GM18519 (cell line): ENCODE results near the gene AHRR.

Experiments used
- ATAC-seq: cut with Tn5 transposase; IDR thresholded peaks from one replicate; pipeline ENCODE4 v1.9.1; 2021; ENCODE audit warnings: mild to moderate bottlenecking, moderate library complexity; ENCODE audit not compliant: unreplicated experiment, low FRiP score

Gene AHRR

DNA sequence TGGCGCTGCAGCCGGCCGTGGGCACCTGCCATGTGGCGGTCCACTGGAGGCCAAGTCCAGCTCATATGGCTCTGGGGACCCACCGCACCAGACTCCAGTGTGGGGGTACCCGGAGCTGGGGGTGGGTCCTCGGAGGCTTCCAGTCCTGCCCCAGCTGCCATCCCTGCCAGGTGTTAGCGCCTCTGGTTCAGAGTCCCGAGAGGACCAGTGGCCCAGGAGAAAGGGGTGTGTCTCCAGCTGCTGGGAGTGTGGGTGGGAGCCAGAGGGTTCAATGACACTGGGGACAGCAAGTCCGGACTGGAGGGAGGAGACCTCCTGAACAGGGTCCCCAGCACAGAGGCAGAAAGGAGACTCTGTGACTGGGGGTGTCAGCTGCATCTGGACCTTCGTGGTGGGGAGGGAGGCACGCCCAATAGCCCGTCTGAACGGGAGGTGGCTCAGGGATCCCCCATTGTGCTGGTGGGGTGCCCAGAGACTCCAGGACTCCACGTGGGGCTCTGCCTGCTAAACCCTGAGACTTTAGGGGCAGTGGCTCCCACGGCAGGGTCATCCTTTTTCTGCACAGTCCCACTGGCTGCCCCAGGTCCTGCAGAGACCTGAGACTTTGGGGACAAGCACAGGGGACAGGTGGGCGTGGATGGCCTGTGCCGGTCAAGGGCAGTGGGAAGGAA is 2.4 kb upstream of the AHRR start:
- no peak for ATAC-seq

DNA sequence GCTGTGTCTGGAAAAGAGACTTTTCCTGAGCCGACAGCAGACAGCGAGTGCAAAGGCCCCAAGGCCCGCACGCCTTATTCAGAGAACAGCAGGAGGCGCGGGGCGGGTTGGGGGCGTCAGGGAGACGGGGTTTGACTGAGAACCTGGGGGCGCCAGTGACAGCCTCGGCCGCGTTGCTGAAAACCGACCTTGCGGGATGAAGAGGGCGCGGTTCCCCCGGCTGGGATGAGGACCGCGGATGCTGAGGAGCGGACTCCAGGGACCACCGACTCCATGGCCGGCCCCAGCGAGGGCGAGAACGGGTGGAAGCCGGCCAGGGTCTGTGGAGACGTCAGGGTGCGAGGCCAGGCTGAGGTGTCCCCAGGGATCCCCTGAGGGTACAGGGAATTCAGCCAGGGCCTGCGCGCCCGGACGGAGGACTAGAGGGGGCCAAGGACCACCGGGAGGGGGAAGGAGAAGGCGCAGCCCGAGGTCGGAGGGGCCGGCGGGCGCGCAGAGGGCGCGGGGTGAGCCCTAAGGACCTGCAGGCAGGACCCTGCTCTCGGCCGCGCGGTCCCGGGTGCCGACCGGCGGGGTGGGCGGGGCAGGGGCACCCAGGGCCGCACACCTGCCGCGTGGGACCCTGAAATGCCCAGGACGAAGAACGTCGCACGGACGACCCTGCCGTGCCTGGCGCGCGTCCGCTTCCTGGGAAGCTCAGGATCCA is 837 bp upstream of the AHRR start:
- ATAC-seq, result no peak

DNA sequence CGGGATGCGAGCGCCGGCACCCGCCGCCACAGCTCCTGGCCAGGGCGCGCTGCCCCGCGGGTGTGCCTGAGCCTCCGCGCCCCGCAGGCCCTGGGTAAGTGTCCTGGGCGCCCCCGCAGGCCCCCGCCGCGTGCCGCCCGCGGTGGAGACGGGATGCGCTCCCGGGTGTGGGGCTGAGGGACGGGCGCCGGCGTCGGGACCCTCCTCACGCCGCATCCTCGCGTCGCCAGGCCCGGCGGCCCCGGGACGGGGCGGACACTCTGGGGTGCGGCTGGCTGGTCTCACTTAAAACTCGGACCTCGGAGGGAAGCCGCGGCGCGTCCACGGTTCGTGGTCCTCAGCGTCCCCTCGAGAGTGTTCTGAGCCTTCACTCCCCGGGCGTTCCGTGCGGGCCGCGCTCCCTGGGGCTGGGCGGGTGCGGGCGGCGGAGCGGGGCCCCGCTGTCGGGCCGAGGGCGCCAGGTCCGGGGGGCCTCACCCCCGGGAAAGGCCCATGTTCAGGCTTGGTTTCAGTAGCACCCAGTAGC is 275 bp downstream of the AHRR start:
- no peak for ATAC-seq

- no peak for ATAC-seq
These were observed 897 bp downstream of the AHRR start for GRCh38 chr5:322281-322941.

DNA sequence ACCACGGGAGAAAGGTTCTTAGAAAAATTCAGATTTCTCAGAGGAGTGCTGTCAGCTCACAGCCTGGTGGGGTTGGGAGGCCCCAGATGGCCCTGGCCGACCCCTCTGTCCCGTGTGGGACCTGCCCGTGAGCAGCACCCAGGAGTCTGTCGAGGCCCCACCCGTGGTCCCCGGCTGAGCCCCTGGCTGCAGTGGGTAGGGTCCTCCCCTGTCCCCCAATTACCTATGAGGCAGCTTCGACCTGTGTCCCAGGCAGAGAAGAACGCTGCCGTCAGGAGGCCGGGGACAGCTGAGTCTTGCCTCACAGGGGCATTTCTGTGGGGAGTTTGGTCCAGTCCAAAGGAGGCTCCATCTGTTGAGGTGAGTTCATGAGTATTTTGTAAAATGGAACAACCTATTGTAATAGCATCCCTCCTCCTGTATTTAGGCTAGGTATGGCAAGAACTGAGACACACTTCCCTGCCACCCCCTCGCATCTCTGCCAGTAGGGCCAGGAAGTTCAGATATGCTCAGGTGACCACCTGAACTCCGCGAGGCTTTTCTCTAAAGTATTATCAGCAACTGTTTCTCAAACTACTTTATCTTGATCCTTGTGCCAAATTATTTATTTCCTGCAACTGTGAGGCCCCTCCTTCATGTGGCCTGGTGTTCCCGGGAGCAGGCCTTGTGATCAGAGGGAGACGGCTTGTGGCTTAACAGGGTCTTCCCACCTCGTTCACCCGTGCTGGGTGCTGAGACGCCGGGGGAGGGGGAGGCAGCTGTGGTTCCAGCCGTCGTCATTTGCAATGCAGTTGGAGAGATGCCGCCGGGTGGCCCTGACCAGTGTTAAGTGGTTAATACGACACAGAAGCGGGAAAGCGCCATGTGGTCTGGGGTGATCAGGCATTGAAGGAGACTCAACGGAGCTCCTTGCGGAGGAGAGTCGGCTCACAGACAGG is 1.7 kb downstream of the AHRR start:
- ATAC-seq, result no peak

DNA sequence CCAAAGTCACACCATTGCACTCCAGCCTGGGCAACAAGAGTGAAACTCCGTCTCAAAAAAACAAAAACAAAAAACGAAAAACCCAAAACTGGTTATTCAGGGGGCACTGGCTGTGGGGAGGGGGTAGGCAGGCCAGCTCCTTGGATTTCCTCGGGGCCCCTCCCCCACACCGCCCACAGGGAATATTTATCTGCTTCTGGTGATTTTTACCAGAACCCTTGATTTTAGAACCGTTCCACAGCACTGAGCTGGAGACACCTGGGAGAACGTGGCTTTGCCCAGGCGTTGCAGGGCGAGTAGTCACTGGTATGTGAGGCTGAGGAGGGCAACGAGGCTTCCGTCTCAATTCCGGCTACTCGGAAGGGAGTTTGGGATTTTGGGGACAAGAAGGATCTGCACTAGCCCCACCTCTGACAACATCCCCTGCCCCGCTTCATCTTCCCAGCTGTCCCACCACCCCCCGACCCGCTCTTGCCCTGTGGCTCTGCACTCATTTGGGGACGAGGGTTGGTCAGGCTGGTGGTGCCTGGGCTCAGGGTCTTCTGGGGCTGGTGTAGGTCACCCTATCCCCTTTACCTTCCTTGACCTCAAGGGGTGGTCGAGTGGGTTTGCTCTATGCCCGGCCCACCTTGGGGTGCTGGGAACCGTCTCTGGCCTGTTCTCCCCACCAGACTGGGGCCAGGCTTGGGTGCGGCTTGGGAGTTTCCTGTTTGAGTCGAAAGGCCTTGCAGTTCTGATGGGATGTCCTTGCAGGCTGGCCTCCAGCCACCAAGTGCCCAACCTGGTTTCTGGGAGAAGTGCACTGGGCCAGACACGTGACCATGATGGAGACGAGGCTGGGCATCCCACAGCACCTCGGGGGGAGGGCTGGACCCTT is 3.5 kb downstream of the AHRR start:
- no peak for ATAC-seq

DNA sequence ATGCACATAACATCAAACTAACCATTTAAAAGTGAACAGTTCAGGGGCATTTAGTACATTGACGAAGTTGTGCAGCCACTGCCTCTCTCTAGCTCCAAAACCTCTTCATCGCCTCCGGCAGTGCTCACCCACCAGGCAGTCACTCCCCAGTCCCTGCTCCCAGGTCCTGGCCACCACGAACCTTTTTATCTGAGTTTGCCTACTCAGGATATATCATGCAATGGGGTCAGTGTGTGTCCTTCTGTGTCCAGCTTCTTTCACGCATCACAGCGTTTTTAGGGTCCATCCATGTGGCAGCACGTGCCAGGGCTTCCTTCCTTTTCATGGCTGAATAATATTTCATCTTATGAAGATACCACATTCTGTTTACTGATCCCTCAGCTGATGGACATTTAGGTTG is 4.6 kb downstream of the AHRR start:
- ATAC-seq, result no peak

DNA sequence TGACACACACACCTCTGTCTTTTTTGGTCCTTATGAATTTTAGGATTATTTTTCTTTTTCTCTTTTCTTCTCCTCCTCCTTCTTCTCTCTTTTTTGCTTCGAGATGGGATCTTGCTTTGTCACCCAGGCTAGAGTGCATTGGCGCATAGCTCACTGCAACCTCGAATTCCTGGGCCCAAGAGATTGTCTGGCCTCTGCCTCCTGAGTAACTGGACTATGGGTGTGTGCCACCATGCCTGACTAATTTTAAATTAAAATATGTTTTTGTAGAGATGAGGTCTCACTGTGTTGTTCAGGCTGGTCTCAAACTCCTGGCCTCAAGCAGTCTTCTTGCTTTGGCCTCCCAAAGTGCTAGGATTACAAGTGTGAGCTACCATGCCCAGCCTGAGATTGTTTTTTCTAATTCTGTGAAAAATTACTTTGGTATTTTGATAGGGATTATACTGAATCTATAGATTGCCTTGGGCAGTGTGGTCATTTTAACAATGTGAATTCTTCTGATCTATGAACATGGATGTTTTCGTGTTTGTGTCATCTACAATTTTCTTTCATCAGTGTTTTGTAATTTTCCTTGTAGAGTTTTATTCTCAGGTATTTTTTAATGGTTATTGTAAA is 7.7 kb downstream of the AHRR start:
- no peak for ATAC-seq

- no peak for ATAC-seq
These were observed 8.3 kb downstream of the AHRR start for GRCh38 chr5:329768-330167.

DNA sequence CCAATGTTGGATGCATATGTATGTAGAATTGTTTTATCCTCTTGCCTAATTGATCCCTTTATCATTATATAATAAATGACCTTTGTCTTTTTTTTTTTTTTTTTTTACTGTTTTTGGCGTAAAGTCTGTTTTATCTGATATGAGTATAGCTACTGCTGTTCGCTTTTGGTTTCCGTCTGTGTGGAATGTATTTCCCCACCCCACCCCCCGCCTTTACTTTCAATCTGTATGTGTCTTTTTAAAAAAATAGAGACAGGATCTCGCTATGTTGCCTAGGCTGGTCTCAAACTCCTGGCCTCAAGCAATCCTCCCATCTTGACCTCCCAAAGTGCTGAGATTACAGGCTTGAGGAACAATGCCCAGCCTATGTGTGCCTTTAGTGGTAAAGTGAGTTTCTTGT is 11.3 kb downstream of the AHRR start:
- ATAC-seq, result no peak

DNA sequence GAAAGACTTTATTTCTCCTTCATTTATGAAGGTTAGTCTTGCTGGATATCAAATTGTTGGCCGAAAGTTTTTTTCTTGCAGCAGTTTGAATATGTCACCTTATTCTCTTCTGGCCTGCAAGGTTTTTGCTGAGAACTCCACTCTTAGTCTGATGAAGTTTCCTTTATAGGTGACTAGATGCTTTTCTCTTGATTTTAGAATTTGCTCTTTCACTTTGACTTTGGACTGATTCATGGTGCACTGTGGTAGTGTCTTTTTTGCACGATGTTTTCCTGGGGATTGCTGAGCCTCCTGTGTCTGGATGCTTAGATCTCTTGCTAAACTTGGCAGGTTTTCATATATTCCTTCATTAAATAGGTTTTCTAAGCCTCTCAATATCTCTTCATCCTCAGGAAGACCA is 12.4 kb downstream of the AHRR start:
- no peak for ATAC-seq

DNA sequence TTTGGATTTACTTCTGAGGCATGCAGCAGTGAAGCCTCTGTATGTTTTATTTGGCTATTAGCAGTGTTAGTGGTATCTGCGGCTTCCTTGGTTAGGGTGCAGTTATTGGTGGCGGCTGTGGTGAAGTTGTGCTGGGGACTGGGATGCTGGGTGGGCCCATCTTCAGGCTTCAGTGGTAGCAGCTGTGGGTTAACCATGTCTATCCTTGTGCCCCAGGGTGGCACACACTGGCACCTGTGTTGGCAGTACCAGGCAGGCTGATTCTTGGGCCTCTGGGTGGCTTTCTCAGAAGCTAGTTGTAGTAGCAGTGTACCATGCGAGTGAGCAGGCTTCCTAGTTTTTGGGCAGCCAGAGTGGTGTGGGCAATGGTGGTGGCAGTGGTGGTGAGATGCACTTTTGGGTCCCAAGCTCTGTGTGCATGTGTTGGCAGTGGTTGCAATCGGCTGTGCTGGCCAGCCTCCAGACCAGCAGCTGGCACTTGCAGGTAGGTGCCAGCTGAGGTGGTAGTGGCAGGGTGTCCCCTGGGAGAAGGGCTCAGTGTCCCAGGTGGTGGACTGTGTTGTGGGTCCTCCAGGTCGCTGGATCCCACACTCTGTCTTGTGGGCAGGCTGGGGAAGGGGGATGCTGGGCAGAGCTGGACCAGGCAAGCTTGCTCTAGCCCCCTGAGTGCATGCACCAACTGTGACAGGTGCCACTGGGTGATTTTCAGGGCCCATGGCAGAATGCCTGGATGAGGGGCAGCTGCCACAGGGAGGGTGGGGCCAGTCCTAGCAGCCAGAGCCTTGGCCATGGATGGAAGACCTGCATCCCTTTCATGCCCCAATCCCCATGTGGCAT is 13.6 kb downstream of the AHRR start:
- no peak for ATAC-seq

GRCh38 chr5:335740-336038 is 14.2 kb downstream of the AHRR start:
- no peak for ATAC-seq

GRCh38 chr5:337563-338130 is 16.1 kb downstream of the AHRR start:
- ATAC-seq, result no peak

- no peak for ATAC-seq
These were observed 21.3 kb downstream of the AHRR start for GRCh38 chr5:342501-343460.

DNA sequence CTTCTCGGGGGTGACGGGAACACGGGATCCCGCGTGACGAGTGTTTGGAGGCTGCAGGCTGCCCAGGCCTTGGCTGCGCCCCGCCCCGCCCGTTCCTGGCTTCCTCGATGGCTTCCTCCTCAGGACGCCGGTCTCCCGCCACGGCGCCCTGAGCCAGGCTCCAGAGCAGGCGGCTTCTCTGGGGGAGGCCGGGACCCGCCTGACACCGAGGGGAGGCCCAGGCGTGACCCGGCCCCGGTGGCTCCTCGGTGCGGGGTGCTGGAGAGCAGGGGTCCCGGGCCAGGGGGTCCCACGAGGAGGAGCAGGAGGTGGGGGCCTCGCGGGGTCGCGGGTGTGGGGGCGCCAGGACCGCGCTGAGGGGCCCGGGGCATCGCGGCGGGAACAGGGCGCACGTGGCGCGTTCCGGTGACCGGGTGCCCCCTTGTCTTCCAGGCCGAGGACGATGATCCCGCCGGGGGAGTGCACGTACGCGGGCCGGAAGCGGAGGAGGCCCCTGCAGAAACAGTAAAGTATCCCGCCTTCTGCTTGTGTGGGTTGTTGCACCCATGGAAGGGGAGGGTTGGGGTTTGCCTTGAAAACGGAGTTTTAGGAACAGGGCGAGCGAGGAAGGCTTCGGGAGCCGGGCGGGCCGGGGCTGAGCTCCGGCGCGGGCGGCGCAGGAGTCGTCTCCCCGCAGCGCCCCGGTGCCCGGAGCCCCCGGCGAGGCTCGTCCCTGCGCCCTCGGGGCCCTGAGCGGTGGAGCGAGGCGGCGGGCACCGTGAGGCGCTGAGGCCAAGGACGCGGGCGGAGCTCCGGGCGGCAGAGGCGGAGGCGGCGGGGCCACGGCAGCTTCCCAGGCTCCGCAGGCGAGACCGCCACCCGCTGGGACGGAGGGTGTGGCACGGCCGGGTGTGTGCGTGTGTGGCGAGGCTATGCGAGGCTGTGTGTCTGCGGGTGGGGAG is 22.2 kb downstream of the AHRR start:
- ATAC-seq, result no peak
